Stimulated activated CD8-positive, alpha-beta memory T cell treated with anti-CD3 and anti-CD28 coated beads, Interleukin-2, amount 100 ng/mL, for 48 hours (primary cell): ENCODE results near the gene PHAX.
"Not testable (repeated sequence)": the region's sequence is repeated elsewhere in the genome, so short reads cannot be mapped to it uniquely, and the experiment has no call there.

Experiments used
- DNase-seq, 2 donors: peaks; one replicate each; pipeline ENCODE4 v3.0.0-alpha.2; 2020; ENCODE audit warnings: low read depth in 2 of 2

The PHAX gene

DNA sequence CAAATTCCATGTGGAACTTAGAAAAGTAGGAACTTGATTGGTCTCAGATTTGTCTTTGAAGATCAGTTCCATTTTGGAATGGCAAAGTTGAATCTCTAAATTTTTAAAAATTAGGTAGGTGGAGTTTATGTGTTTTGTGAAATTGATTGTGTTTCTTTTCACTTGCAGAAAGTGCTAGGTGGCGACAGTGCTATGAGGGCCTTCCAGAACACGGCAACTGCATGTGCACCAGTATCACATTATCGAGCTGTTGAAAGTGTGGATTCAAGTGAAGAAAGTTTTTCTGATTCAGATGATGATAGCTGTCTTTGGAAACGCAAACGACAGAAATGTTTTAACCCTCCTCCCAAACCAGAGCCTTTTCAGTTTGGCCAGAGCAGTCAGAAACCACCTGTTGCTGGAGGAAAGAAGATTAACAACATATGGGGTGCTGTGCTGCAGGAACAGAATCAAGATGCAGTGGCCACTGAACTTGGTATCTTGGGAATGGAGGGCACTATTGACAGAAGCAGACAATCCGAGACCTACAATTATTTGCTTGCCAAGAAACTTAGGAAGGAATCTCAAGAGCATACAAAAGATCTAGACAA lies 2.8 kb downstream of the PHAX start:
- no peak for DNase-seq

DNA sequence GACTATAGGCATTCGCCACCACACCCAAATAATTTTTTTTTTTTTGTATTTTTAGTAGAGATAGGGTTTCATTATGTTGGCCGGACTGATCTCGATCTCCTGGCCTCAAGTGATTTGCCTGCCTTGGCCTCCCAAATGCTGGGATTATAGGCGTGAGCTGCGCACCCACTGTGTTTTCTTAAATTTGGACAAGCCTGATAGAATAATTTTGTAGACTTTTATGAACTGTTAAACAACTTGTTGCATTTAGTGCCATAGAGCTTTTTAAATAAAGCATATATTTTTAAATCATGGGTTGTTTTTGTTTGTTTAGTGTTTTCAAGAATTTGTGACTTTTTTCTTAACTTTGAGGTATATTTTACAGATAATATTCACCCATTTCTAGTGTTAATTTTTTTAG lies 4.8 kb downstream of the PHAX start:
- no peak for DNase-seq

DNA sequence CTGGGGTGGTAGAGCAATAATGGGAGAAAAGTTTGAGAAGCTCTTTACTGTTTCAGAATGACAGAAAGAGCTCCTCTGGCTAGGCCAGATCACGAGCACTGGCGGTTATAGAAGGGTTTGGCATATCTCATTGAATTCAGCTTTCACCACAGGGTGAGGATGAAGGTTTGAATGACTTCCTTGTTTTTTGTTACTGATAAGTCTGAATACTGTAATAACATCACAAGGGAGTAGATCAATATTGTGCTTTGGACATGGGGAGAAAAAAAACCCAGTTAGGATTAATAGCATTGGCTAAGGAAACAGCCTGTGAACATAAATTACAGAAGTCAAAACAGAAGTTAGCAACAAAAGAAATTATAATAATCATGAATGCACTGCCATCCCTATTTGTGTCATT lies 9.4 kb downstream of the PHAX start:
- DNase-seq: no peak

DNA sequence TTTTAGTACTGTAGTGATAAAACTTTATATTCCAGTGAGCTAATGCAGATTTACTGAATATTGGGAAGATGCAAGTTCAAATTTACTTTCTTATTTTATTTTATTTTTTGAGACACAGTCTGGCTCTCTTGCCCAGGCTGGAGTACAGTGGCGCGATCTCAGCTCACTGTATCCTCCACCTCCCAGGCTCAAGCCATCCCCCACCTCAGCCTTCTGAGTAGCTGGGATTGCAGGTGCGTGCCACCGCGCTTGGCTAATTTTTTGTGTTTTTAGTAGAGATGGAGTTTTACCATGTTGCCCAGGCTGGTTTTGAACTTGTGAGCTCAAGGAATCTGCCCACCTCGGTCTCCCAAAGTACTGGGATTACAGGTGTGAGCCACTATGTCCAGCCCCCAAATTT lies 9.9 kb downstream of the PHAX start:
- DNase-seq: no peak

DNA sequence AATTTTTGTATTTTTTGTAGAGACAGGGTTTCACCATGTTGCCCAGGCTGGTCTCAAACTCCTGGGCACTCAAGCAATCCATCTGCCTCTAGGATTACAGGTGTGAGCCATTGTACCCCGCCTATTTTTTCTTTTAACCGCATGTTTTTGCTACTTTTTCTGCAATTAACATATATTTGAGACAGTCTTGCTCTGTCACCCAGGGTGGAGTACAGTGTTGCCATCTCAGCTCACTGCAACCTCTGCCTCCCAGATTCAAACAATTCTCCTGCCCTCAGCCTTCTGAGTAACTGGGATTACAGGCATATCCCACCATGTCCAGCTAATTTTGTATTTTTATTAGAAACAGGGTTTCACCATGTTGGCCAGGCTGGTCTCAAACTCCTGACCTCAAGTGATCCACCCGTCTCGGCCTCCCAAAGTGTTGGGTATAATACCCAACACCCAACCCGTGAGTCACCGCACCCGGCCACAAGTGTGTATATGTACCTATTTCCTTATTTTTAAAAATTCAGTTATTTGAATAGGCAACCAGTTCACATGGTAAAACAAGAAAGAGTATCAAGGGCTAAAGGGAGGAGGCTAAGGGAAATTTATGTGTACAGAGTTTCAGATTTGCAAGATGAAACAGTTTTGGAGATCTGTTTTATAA lies 13.3 kb downstream of the PHAX start:
- DNase-seq: no peak

DNA sequence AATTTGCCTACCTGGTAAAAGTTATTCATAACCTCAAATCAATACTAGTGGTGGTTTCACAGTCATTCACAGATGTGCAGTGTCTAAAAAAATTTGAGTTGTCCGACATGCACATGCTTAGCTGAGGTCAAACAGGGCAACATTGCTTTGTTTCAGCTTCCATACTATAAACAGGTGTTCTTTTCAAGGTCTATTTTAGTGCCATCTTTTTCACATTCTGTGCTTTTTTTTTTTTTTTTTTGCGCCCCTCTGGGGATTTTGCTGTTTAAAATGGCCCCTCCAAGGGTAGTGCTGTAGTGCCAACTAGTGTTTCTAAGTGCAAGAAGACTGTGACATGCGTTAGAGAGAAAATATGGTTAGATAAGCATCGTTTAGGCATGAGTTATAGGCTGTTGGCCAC lies 14.5 kb downstream of the PHAX start:
- DNase-seq: no peak

DNA sequence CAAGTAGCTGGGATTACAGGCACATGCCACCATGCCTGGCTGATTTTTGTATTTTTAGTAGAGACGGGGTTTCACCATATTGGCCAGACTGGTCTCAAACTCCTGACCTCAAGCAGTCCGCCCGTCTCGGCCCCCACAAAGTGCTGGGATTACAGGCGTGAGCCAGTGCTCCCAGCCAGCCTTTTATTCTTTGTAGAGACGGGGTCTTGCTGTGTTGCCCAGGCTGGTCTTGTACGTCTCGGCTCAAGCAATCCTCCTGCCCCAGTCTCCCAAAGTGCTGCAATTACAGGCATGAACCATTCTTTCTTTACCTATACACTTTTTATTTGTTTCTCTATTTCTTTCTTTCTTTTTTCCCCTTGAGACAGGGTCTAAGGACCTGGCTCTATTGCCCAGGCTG lies 16.9 kb downstream of the PHAX start:
- DNase-seq: not testable (repeated sequence)

DNA sequence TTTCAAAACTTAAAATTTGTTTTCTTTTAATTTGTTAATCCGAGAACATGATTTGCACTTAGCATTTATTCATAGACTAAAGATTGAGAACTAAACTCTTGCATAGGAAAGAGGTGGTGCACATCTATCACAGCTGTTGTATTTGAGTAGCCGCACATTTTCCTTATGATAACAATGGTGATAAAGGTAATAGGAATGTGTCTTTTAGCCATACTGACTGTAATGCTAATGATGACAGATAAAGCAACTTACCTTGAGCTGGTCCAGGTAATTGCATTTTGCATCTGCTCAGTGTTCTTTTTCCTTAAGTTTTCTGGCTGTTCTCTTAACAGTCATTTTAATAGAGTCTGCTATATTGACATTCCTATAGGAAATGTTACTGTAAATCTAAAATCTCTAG lies 19.0 kb downstream of the PHAX start:
- no peak for DNase-seq

DNA sequence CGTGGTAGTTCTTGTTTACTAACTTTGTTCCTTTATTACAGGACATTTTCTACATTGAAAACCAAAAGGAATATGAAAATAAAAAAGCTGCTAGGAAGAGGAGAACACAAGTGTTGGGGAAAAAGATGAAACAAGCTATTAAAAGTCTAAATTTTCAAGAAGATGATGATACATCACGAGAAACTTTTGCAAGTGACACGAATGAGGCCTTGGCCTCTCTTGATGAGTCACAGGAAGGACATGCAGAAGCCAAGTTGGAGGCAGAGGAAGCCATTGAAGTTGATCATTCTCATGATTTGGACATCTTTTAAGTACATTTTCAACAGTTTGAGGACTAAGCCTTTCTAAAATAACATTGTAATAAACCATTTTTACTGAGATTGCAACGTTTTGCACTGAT lies 23.8 kb downstream of the PHAX start:
- no peak for DNase-seq

DNA sequence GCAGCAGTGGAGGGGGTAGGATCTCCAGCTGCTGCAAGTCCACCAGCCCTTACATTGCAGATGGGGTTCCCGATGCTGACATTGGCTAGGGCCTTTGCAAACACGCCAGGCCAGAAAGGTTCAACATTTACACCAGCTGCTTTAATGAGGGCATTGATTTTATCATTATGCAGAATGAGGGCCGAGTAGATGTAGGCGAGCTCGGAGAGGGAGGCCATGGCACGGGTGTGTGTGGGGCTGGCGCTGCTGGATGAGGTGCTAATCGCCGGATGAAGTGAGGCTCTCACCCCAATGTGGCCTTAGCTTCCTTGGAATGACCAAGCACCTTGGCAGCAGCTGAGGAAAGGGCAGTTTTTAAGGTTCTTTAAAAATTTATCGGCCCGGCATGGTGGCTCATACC lies 27.4 kb downstream of the PHAX start:
- no peak for DNase-seq

DNA sequence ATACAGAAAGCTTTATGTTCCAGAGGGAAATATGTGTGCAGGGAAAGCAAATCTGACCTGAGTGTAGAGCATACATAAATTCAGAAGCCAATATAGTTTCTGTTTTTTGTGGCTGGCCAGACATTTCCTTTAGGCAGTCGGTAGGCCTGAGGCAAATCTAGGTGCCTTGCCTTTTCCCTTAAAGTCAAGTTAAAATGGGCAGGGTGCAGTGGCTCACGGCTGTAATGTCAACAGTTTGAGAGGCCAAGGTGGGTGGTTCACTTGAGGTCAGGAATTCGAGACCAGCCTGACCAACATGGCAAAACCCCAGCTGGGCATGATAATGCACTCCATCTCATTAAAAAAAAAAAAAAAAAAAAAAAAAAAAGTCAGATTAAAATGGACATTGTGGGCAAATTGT lies 31.2 kb downstream of the PHAX start:
- no peak for DNase-seq

DNA sequence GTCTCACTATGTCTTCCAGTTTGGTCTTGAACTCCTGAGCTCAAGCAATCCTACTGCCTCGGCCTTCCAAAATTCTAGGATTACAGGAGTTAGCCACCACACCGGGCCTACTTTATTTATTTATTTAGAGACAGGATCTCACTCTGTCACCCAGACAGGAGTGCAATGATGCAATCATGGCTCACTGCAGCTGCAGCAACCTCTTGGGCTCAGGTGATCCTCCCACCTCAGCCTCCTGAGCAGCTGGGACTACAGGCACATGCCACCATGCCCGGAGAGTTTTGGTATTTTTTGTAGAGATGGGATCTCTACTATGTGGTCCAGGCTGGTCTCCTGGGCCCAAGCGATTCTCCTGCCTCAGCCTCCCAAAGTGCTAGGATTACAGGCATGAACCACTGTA lies 32.8 kb downstream of the PHAX start:
- DNase-seq: no peak

DNA sequence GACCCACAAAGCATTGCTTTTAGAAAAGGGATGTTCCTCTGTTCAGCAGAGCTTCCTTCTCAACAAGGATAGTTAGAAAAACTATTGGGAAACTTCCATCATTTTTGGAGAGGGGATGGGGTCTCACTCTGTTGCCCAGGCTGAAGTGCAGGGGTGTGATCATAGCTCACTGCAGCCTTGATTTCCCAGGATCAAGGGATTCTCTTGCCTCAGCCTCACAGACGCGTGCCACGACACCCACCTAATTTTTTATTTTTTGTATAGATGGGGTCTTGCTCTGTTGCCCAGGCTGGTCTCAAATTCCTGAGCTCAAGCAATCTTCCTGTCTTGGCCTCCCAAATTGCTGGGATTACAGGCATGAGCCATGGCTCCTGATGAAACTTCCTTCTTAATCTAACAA lies 34.8 kb downstream of the PHAX start:
- no peak for DNase-seq

DNA sequence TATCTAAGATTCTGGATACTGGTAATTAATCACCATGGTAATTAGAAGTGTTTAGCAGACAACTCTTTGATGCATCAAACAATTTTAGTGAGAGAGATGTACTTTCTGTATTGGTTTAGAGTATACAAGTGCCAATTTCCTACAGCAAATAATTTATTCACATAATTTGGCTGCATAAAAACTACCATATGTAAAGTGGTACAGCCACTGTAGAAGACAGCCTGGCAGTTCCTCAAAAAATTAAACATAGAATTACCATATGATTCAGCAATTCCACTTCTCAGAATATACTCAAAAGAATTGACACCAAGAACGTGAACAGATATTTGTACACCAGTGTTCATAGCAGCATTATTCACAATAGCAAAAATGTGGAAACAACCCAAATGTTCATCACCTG lies 36.2 kb downstream of the PHAX start:
- no peak for DNase-seq

DNA sequence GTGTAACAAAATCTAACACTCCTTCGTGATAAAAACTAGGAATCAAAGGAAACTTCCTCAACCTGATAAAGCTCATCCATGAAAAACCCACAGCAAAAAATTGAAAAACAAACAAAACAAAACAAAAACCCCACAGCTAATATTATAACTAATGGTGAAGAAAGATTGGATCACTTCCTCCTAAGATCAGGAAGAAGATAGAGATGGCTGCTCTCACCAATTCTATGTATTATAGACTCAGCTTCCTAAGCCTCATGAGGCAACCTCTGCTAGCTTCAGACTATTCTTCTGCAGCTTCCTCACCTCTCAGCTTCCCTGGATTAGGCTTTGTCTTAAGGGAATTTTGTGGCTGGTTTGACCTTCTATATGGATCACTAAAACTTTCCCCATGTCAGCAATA lies 40.1 kb downstream of the PHAX start:
- DNase-seq: no peak

DNA sequence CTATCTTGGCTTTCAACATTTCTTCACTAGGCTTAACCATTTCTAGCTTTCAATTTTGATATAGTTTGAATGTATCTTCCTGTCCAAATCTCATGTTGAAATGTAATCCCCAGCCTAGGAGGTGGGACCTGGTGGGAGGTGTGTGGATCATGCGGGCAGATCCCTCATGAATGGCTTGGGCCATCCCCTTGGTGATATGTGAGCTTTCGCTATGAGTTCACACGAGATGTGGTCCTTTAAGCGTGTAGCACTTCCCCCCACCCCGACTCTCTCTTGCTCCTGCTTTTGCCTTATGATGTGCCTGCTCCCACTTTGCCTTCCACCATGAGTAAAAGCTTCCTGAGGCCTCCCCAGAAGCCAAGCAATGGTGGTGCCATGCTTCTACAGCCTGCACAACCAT lies 40.6 kb downstream of the PHAX start:
- no peak for DNase-seq

DNA sequence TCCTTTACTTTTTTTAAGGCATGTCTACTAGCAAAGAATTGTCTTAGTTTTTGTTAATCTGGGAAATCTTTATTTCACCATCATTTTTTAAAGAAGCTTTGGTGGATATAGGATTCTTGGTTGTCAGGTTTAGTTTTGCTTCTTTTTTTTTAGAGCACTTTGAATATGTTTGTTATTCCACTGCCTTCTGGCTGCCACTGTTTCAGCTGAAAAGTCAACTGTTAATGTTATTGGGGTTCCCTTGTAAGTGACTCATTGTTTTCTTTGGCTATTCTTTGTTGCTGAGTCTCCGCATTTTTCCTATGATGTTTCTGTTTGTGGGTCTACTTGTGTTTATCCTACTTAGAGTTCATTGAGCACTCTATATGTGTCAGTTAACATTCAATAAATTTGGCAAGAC lies 44.4 kb downstream of the PHAX start:
- no peak for DNase-seq

DNA sequence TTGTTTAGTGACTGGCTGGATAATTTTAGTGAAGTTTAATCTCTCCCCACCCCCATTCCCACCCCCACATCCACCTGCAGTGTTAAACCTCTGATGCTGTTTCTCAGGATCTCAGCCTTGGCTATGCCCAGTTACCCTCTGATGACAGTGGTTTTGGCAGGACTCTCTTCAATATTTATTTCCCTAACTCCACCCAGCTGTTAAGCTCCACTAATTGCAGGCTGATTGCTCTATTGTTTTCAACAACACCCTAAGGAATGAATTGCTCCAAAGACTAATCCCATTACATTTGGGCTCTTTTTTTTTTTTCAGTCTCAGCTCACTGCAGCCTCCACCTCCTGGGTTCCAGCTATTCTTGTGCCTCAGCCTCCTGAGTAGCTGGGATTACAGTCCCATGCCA lies 46.3 kb downstream of the PHAX start:
- no peak for DNase-seq

DNA sequence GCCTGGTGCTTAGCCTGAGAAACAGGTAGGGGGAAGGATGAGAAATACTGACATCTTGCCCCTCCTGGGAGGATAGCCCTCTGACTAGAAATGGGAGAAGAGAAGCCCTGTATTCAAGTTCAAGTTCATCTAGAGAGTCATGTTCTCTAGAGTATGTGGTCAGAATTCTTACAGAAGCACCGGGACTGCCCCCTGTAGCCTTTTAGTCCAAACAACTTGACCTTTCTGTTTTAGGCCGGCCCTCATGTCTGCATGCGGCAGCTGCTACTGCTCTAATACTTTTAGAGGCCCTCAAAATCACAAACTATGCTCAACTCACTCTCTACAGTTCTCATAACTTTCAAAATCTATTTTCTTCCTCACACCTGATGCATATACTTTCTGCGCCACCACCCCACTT lies 47.7 kb downstream of the PHAX start:
- no peak for DNase-seq

DNA sequence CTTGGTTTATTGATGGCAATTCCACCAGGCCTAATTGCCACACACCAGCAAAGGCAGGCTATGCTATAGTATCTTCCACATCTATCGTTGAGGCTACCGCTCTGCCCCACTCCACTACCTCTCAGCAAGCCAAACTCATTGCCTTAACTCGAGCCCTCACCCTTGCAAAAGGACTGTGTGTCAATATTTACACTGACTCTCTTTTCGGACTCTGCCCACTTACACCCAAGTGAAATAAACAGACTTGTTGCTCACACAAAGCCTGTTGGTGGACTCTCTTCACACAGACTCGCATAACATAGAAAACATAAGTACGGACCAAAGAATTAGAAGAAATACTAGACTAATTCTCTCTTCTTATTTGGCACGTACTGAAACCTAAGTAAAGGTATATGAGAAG lies 48.3 kb downstream of the PHAX start:
- not testable (repeated sequence) for DNase-seq

DNA sequence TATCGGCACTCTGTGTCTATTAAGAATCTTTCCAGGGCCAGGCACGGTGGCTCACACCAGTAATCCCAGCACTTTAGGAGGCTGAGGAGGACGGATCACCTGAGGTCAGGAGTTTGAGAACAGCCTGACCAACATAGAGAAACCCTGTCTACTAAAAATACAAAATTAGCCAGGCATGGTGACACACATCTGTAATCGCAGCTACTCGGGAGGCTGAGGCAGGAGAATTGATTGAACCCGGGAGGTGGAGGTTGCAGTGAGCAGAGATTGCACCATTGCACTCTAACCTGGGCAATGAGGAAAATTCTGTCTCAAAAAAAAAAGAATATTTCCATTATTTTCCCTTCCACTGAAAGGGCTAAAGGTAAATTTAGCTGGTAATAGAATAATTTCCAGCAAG lies 49.0 kb downstream of the PHAX start:
- DNase-seq: not testable (repeated sequence)

DNA sequence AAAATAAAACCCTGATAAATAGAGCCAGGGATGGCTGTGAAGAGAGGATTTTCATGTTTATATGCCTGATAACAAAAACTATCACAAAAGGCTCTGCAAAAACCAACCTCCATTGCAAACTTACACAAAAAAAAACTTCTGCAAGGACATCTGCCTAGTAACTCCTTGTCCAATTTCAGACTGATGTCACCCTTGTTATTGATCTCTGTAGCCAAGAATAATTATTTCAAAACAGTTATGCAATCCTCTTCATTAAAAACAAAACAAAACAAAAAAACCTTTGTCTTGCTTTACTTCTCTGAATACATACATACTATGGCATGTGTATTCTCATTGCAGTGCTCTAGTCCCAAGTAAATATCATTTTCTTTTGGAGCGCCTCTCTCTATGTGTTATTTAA lies 49.7 kb downstream of the PHAX start:
- DNase-seq: no peak

DNA sequence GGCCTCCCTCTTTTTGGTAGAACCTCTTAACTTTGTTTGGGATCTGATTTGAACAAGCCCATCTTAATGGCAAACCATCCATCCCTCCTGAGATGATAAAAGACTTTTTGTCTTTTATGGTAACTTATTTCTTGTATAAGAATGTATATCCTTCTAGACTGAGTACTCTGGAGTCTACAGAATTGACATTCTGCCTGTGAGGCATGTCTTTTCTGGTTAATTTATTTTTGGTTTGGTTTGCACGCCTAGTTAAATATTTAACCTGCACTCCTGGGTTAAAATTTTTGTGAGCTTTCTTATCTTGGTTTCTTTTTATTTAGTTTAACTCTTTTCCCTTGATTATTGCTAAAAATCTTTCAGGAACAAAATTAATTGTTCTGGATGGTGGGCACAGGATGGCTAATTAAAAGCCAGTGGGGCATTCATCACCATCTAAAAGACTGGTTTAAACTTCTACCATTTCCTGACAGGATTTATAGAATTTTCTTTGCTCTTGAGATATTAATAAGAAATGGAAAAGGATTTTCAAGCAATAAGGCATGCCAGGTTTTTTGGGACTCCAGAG lies 50.3 kb downstream of the PHAX start:
- DNase-seq: no peak
